HepG2 (cell line): ENCODE results near the gene SEC14L1. TPM values are rescaled to one million over a fixed set of nuclear protein-coding genes. Genes with fewer than 3 reads are reported as not detected.

Experiments
- ATAC-seq: fragments of 200-7000 bp; cut with Tn5 transposase; 3 replicates; pipeline ENCODE4 v1.9.1; 2020; ENCODE audit warnings: mild to moderate bottlenecking, moderate library complexity
- BruUV-seq: library from RNA; stranded (reverse); fragments of 400-500 nt; replicated peaks from 2 replicates; lab custom pipeline; 2021; lab: Mats Ljungman, UMichigan
- CTCF ChIA-PET: fragments of 300-600 bp; formaldehyde crosslinking; extraction: SDS; loops from one replicate; lab custom pipeline; 2021; ENCODE audit warnings: low total read pairs, inconsistent platforms, low intra/inter-chr PET ratio; lab: Yijun Ruan, JAX
- POLR2A ChIA-PET: fragments of 350-600 bp; sonication (Branson Sonifier 250); formaldehyde crosslinking; loops from one replicate; lab custom pipeline; 2020; ENCODE audit warnings: antibody characterized with exemption, inconsistent platforms; lab: Yijun Ruan, JAX
- DNase-seq: peaks from one replicate; pipeline ENCODE4 v3.0.0-alpha.2; 2015; ENCODE audit warnings: low spot score
- FAIRE-seq: peaks from 3 replicates; lab custom pipeline; 2011; peaks lifted over from hg19 to GRCh38; lab: Jason Lieb, UNC
- H2AFZ ChIP-seq: one replicate; pipeline ENCODE4 v1.6.1; 2011; ENCODE audit warnings: low read length, inconsistent platforms
- H3K27ac ChIP-seq: fragments of 300-600 bp; 3 replicates; pipeline ENCODE4 v1.8.0; 2011; ENCODE audit warnings: mixed run types, mild to moderate bottlenecking, mixed read lengths, low read length, inconsistent platforms; ENCODE audit not compliant: insufficient read depth; ENCODE audit errors: extremely low read length
- H3K27me3 ChIP-seq, 2 experiments: fragments of 200-600 bp in 1 of 2; 2 replicates in 1 of 2; 3 replicates in 1 of 2; pipeline versions ENCODE4 v1.6.0 to v1.8.0; 2011; ENCODE audit warnings: low read length in 2 of 2, mild to moderate bottlenecking in 2 of 2, moderate library complexity in 2 of 2, inconsistent platforms in 1 of 2; ENCODE audit not compliant: insufficient read depth in 2 of 2, control insufficient read depth in 1 of 2
- H3K36me3 ChIP-seq, 2 experiments: fragments of 200-600 bp in 1 of 2; replicated peaks in 1 of 2; 2 replicates in 1 of 2; 3 replicates in 1 of 2; pipeline versions ENCODE4 v1.5.1 to v1.8.0; 2011; ENCODE audit warnings: low read length in 2 of 2, inconsistent platforms in 1 of 2; ENCODE audit not compliant: insufficient read depth in 2 of 2, control insufficient read depth in 1 of 2
- H3K4me1 ChIP-seq: 2 replicates; pipeline ENCODE4 v1.5.1; 2012; ENCODE audit warnings: low read length, inconsistent platforms; ENCODE audit not compliant: insufficient read depth
- H3K4me2 ChIP-seq: 2 replicates; pipeline ENCODE4 v1.6.0; 2011; ENCODE audit warnings: low read depth, low read length, inconsistent platforms
- H3K4me3 ChIP-seq, 3 experiments: fragments of 200-600 bp in 1 of 3; sonication (generic), shearing (Covaris generic) in 1 of 3; replicated peaks in 1 of 3; 2 replicates each; pipeline ENCODE4 v1.5.1; 2011 to 2016; ENCODE audit warnings: low read length in 3 of 3, inconsistent platforms in 2 of 3, low read depth in 2 of 3, mild to moderate bottlenecking in 2 of 3, control low read depth in 1 of 3, mixed read lengths in 1 of 3; ENCODE audit not compliant: insufficient read depth in 1 of 3
- H3K79me2 ChIP-seq: one replicate; pipeline ENCODE4 v1.6.1; 2011; ENCODE audit warnings: low read length, inconsistent platforms; ENCODE audit not compliant: insufficient read depth
- H3K9ac ChIP-seq: 2 replicates; pipeline ENCODE4 v1.6.0; 2011; ENCODE audit warnings: mild to moderate bottlenecking, low read depth, low read length, inconsistent platforms; ENCODE audit not compliant: insufficient read depth
- H3K9me3 ChIP-seq: 2 replicates; pipeline ENCODE4 v1.5.1; 2012; ENCODE audit warnings: mild to moderate bottlenecking, low read length
- H4K20me1 ChIP-seq: 2 replicates; pipeline ENCODE4 v1.6.0; 2011; ENCODE audit warnings: inconsistent platforms, mild to moderate bottlenecking, low read length, moderate library complexity; ENCODE audit not compliant: insufficient read depth
- BCL6 ChIP-seq: IDR thresholded peaks from 2 replicates; pipeline ENCODE4 v1.6.1; 2016; ENCODE audit warnings: missing genetic modification reagents, missing compliant biosample characterization
- HDAC6 ChIP-seq: fragments of 200-600 bp; sonication (generic); IDR thresholded peaks from 2 replicates; pipeline ENCODE4 v1.7.0; 2017; ENCODE audit warnings: mild to moderate bottlenecking, antibody characterized with exemption, low read length, low read depth
- HOXA5 ChIP-seq: sonication (generic); formaldehyde crosslinking; IDR thresholded peaks from 2 replicates; pipeline ENCODE4 v1.4.0; 2020; ENCODE audit warnings: missing genetic modification reagents
- IRX3 ChIP-seq: sonication (generic); formaldehyde crosslinking; IDR thresholded peaks from 2 replicates; pipeline ENCODE4 v1.8.1; 2023; ENCODE audit warnings: mild to moderate bottlenecking, low read depth, missing genetic modification reagents, borderline replicate concordance
- KDM4B ChIP-seq: sonication (generic); formaldehyde crosslinking; IDR thresholded peaks from 2 replicates; pipeline ENCODE4 v1.4.0; 2020; ENCODE audit warnings: missing genetic modification reagents
- KDM6A ChIP-seq: IDR thresholded peaks from 2 replicates; pipeline ENCODE4 v1.6.1; 2016; ENCODE audit warnings: low read depth
- NONO ChIP-seq, 2 experiments: fragments of 450-650 bp in 1 of 2; sonication (generic) in 1 of 2; formaldehyde crosslinking in 1 of 2; IDR thresholded peaks in 1 of 2; conservative IDR thresholded peaks in 1 of 2; 2 replicates each; pipeline versions ENCODE4 v1.6.1 to v1.8.0; 2017 to 2022; ENCODE audit warnings: mild to moderate bottlenecking in 1 of 2, missing genetic modification reagents in 1 of 2, moderate library complexity in 1 of 2
- POLR2AphosphoS2 ChIP-seq: IDR thresholded peaks from 2 replicates; pipeline ENCODE4 v1.6.1; 2011; ENCODE audit warnings: low read depth, low read length, improper control_type of control experiment
- ZKSCAN1 ChIP-seq: fragments of 150-350 bp; IDR thresholded peaks from 2 replicates; pipeline ENCODE4 v1.6.1; 2014; ENCODE audit warnings: low read length
- WGBS: methylation state at CpG from one replicate; pipeline ENCODE4 v1.1.6; 2017; ENCODE audit warnings: low lambda C conversion rate; 5-methylcytosine and 5-hydroxymethylcytosine counted together
- in situ Hi-C: cut with HindIII; loops from 2 replicates; pipeline ENCODE4 v1.10.0; 2017; ENCODE audit warnings: low pct_unique_long_range_greater_than_20kb; ENCODE audit not compliant: extremely low pct_ligation_motif_present
- intact Hi-C: fragments of 100-400 bp; cut with micrococcal nuclease; formaldehyde crosslinking; loops from one replicate; pipeline ENCODE4 v1.10.0; 2022; ENCODE audit not compliant: unreplicated experiment
- polyA plus RNA-seq, 8 experiments: library from polyadenylated mRNA; depleted of rRNA in 3 of 8; stranded (reverse) in 7 of 8; unstranded in 1 of 8; fragments of >200 nt; fragmentation: Illumina TruSeq in 4 of 8; extraction: Trizol in 4 of 8; gene quantifications; 2 replicates each; pipeline versions ENCODE4 v1.2.1 to v1.2.3, GENCODE V29; 2011 to 2016; ENCODE audit warnings: low read depth in 4 of 8, missing spikeins in 1 of 8, mixed read lengths in 1 of 8; ENCODE audit not compliant: insufficient read depth in 1 of 8
- total RNA-seq, 5 experiments: library from RNA; depleted of rRNA; stranded (reverse); fragments of >200 nt; fragmentation: Illumina TruSeq; extraction: Trizol; gene quantifications; 2 replicates each; pipeline ENCODE4 v1.2.3, GENCODE V29; 2016; ENCODE audit warnings: low read depth in 1 of 5
- TF ChIP-seq, protein P1 (sequence below): fragments of 450-650 bp; IDR thresholded peaks from 2 replicates; pipeline ENCODE4 v1.6.1; 2016
- TF ChIP-seq, protein P2 (sequence below): sonication (generic); formaldehyde crosslinking; IDR thresholded peaks from 2 replicates; pipeline ENCODE4 v1.8.0; 2022; ENCODE audit warnings: missing genetic modification reagents, mild to moderate bottlenecking, moderate library complexity, borderline replicate concordance
- TF ChIP-seq, protein P3 (sequence below): sonication (generic); formaldehyde crosslinking; IDR thresholded peaks from 2 replicates; pipeline ENCODE4 v1.9.0; 2021; ENCODE audit warnings: missing genetic modification reagents, borderline replicate concordance
- TF ChIP-seq, protein P4 (sequence below): sonication (generic); formaldehyde crosslinking; IDR thresholded peaks from 2 replicates; pipeline ENCODE4 v1.5.0; 2020; ENCODE audit warnings: missing genetic modification reagents

SEC14L1 gene
- total and polyA plus RNA-seq, 2 of the 13 experiments (the other 11 are each of a cell fraction or from before 2014, with no cell fraction given): 26.3 to 43.9 TPM

DNA sequence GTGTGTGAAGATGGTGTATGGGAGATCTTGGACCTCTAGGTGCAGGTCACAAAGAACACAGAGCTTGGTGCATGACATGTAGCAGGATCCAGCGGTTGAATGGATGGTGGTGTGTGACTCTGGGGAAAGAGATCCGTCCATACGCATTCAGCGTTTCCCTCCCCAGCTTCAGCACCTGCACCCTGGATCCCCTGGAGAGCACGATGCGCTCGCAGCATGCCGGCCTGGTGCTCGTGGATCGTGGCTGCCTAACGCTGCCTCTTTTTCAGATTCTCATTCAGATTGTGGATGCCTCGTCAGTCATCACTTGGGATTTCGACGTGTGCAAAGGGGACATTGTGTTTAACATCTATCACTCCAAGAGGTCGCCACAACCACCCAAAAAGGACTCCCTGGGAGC, 70.9 kb downstream of the SEC14L1 start (continued):
- TF ChIP-seq, protein P1, sequence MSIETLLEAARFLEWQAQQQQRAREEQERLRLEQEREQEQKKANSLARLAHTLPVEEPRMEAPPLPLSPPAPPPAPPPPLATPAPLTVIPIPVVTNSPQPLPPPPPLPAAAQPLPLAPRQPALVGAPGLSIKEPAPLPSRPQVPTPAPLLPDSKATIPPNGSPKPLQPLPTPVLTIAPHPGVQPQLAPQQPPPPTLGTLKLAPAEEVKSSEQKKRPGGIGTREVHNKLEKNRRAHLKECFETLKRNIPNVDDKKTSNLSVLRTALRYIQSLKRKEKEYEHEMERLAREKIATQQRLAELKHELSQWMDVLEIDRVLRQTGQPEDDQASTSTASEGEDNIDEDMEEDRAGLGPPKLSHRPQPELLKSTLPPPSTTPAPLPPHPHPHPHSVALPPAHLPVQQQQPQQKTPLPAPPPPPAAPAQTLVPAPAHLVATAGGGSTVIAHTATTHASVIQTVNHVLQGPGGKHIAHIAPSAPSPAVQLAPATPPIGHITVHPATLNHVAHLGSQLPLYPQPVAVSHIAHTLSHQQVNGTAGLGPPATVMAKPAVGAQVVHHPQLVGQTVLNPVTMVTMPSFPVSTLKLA: no peak

DNA sequence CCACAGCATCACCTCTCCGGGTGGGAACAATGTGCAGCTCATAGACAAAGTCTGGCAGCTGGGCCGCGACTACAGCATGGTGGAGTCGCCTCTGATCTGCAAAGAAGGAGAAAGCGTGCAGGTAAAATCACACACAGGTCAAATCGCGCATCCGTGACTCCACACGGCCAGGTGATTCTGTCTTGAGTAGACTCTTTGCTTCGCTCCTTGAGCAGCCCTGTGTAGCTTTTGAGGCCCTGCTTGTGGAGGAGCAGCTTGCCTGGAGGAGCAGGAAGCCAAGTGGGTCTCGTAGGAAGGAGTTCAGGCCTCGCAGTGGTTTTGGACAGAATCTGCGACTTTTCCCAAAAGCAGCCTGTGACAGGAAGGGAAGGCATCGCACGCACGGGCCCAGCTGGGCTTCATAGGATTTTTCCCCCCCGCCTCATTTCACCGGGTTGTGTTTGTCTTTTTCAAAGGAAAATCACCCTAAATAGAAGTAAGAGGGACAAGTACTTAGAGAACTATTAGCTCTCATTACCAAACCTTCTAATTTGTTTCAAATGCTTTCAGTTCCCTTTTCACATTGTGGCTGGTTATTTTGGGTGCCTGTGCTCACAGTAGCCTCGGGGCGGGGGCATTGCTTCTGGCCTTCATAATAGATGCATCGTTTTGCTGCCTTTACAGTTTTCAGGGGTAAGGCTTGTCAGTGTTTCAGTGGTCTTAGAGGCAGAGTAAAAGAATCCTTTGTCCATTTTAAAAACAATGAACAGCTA, 71.5 kb downstream of the SEC14L1 start:
- Histone ChIP-seq H3K9me3 (no peaks in the 10 kb centered on the region), H3K27ac (no peak overlapping the region), H4K20me1 (no peaks in the 10 kb centered on the region), H3K36me3 (peaks cover 59 to 76% of the 10 kb centered on the region in 2 experiments), H3K4me2 (no peak overlapping the region), H2AFZ (no peak overlapping the region), H3K27me3 (no peaks in the 10 kb centered on the region), H3K9ac (no peak overlapping the region)
- in situ Hi-C loops: no loop called here
- no peak for FAIRE-seq
- CTCF ChIA-PET: no interaction called here
- no peak for ATAC-seq
- POLR2A ChIA-PET: no interaction called here
- BruUV-seq: no TSS peak
- TF ChIP-seq KDM4B (no peak), NONO (IDR thresholded peaks at IDR 0.05) (no peak), NONO (CRISPR knock-in tag; conservative IDR thresholded peaks at IDR 0.05) (no peak), BCL6 (CRISPR knock-in tag) (no peak), IRX3 (CRISPR knock-in tag) (no peak), ZKSCAN1 (no peak), HOXA5 (no peak), POLR2AphosphoS2 (no peak), KDM6A (CRISPR knock-in tag) (no peak), HDAC6 (no peak)
- TF ChIP-seq, protein P2, sequence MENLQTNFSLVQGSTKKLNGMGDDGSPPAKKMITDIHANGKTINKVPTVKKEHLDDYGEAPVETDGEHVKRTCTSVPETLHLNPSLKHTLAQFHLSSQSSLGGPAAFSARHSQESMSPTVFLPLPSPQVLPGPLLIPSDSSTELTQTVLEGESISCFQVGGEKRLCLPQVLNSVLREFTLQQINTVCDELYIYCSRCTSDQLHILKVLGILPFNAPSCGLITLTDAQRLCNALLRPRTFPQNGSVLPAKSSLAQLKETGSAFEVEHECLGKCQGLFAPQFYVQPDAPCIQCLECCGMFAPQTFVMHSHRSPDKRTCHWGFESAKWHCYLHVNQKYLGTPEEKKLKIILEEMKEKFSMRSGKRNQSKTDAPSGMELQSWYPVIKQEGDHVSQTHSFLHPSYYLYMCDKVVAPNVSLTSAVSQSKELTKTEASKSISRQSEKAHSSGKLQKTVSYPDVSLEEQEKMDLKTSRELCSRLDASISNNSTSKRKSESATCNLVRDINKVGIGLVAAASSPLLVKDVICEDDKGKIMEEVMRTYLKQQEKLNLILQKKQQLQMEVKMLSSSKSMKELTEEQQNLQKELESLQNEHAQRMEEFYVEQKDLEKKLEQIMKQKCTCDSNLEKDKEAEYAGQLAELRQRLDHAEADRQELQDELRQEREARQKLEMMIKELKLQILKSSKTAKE (CRISPR knock-in tag): no peak
- TF ChIP-seq, protein P3, sequence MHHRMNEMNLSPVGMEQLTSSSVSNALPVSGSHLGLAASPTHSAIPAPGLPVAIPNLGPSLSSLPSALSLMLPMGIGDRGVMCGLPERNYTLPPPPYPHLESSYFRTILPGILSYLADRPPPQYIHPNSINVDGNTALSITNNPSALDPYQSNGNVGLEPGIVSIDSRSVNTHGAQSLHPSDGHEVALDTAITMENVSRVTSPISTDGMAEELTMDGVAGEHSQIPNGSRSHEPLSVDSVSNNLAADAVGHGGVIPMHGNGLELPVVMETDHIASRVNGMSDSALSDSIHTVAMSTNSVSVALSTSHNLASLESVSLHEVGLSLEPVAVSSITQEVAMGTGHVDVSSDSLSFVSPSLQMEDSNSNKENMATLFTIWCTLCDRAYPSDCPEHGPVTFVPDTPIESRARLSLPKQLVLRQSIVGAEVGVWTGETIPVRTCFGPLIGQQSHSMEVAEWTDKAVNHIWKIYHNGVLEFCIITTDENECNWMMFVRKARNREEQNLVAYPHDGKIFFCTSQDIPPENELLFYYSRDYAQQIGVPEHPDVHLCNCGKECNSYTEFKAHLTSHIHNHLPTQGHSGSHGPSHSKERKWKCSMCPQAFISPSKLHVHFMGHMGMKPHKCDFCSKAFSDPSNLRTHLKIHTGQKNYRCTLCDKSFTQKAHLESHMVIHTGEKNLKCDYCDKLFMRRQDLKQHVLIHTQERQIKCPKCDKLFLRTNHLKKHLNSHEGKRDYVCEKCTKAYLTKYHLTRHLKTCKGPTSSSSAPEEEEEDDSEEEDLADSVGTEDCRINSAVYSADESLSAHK (CRISPR knock-in tag): no peak
- TF ChIP-seq, protein P4, sequence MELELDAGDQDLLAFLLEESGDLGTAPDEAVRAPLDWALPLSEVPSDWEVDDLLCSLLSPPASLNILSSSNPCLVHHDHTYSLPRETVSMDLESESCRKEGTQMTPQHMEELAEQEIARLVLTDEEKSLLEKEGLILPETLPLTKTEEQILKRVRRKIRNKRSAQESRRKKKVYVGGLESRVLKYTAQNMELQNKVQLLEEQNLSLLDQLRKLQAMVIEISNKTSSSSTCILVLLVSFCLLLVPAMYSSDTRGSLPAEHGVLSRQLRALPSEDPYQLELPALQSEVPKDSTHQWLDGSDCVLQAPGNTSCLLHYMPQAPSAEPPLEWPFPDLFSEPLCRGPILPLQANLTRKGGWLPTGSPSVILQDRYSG (CRISPR knock-in tag): no peak
- TF ChIP-seq, all 625 proteins: peak for 0
- 98% methylated on average over 21 of the region's 21 CpGs for WGBS
- no peak for DNase-seq
- no peak overlapping the region for H3K4me3 ChIP-seq
- intact Hi-C loops: no loop called here
- peaks cover 30% of the 10 kb centered on the region for H3K4me1 ChIP-seq
- no peaks in the 10 kb centered on the region for H3K79me2 ChIP-seq
